Heart left ventricle (tissue), 16 donors: ENCODE measurements around the gene HAL. TPM values are rescaled to one million over a fixed set of nuclear protein-coding genes. Genes with fewer than 3 reads are reported as not detected.

Experiments
- ATAC-seq, 4 donors: fragments of 200-7000 bp; cut with Tn5 transposase; one replicate each; pipeline ENCODE4 v1.9.1; 2020 to 2022; ENCODE audit warnings: moderate library complexity in 4 of 4, mild to moderate bottlenecking in 3 of 4, moderate number of reproducible peaks in 1 of 4
- DNase-seq, 5 donors: peaks; one replicate each; pipeline ENCODE4 v3.0.0-alpha.2; 2020
- H3K27ac ChIP-seq, 12 donors: fragments of 200-600 bp; sonication (generic) in 4 of 12; one replicate each; pipeline versions ENCODE4 v1.5.0 to v1.8.0; 2016 to 2022; ENCODE audit warnings: mild to moderate bottlenecking in 2 of 12
- H3K27me3 ChIP-seq, 9 donors: fragments of 200-600 bp; sonication (generic) in 2 of 9; one replicate each; pipeline versions ENCODE4 v1.5.1 to v1.8.0; 2016 to 2022; ENCODE audit warnings: mild to moderate bottlenecking in 3 of 9
- H3K36me3 ChIP-seq, 9 donors: fragments of 200-600 bp; sonication (generic) in 2 of 9; one replicate each; pipeline versions ENCODE4 v1.5.0 to v1.8.0; 2018 to 2022; ENCODE audit warnings: mild to moderate bottlenecking in 2 of 9
- H3K4me1 ChIP-seq, 12 donors: fragments of 200-600 bp; sonication (generic) in 4 of 12; one replicate each; pipeline versions ENCODE4 v1.5.0 to v1.8.0; 2016 to 2022; ENCODE audit warnings: mild to moderate bottlenecking in 3 of 12
- H3K4me3 ChIP-seq, 12 donors: fragments of 200-600 bp; sonication (generic) in 4 of 12; one replicate each; pipeline versions ENCODE4 v1.5.0 to v1.8.0; 2017 to 2022; ENCODE audit warnings: mild to moderate bottlenecking in 9 of 12, moderate library complexity in 4 of 12
- H3K9me3 ChIP-seq, 12 donors: fragments of 200-600 bp; sonication (generic) in 4 of 12; one replicate each; pipeline versions ENCODE4 v1.5.0 to v1.8.0; 2016 to 2022; ENCODE audit warnings: mild to moderate bottlenecking in 1 of 12
- CTCF ChIP-seq, 12 donors: fragments of 200-600 bp; sonication (generic) in 4 of 12; IDR thresholded peaks; one replicate each; pipeline versions ENCODE4 v1.5.0 to v1.8.0; 2018 to 2022; ENCODE audit warnings: antibody characterized with exemption in 12 of 12, mild to moderate bottlenecking in 5 of 12
- POLR2A ChIP-seq, 2 donors: fragments of 450-650 bp; IDR thresholded peaks; one replicate each; pipeline ENCODE4 v1.6.1; 2017; ENCODE audit warnings: antibody characterized with exemption in 2 of 2, mild to moderate bottlenecking in 2 of 2, moderate library complexity in 2 of 2
- WGBS, 4 donors: extraction: QIAGEN DNeasy Blood & Tissue Kit in 2 of 4; methylation state at CpG; one replicate each; pipeline versions ENCODE4 v1.1.5 to v1.1.7; 2013 to 2018; 5-methylcytosine and 5-hydroxymethylcytosine counted together
- intact Hi-C, 10 donors: fragments of 100-400 bp; cut with DNase I; formaldehyde crosslinking; loops; one replicate each; pipeline versions ENCODE4 v1.11.1 to v1.14.2; 2022
- polyA plus RNA-seq, 2 donors: library from polyadenylated mRNA; stranded (reverse); fragments of 200-250 nt; gene quantifications; one replicate each; pipeline ENCODE4 v1.2.3, GENCODE V29; 2013
- total RNA-seq, 9 donors: library from RNA; depleted of rRNA in 2 of 9; stranded (reverse); fragments of >200 nt in 2 of 9; fragmentation: NEBNext Ultra II Directional in 3 of 9; extraction: Animal tissue kit (Norgen Biotek cat#: 25700) in 3 of 9; gene quantifications; one replicate each; pipeline versions ENCODE4 v1.1.0 to v1.2.4, GENCODE V29; 2016 to 2023
- donor health status: ischemic (EF 13 %, LVEDD 7.1; RV severe dilation, severe dysfunction).
- donor health status: healthy with polysubstance abuse.
- donor health status: DM: no; HTN: yes; CAD: no.
- donor health status: DM: no; HTN: no; CAD: no.
- donor health status: ischemic (EF 25% LVEDD 6.9; RV normal size, moderate dysfunction).
- donor health status: ischemic (EF 25% LVEDD 5.7; RV mildly dilated, moderate dysfunction).
- donor health status: healthy.
- donor health status: DM: yes; HTN: yes; CAD: no.
- donor health status: ischemic (EF 35%, LVEDD 5.7; RV mildly dilated, moderate dysfunction).
- donor health status: nonischemic (EF 11% LVEDD 7.7; RV severe dilation, severe dysfunction).
- donor health status: DM: yes; HTN: yes; CAD: no.
- donor health status: PGD.
- donor health status: ischemic (EF 29% LVEDD 5.4; RV normal size, mild dysfunction).
- donor health status: nonischemic (EF 23%, LVEDD 6.1; RV moderate dilation, normal function).

The HAL gene
- total and polyA plus RNA-seq, 11 donors = 0.04 to 0.79 (median 0.11) TPM; not detected in 5

DNA sequence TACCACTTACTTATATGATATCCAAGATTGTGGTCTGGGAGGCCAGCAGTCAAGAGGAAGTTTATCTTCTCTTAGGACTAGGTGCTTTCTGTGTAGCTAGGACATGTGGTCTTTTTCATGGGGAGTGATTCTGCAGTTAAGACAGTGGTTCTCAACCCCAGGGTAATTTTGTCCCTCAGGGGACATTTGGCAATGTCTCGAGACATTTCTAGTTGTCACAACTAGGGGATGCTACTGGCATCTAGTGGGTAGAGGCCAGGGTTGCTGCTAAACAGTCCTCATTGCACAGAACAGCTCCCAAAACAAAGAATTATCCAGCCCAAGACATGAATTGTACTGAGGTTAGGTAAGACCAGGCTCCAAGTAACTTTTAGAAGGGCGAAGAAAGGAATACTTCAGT, 33.0 kb downstream of the HAL start:
- DNase-seq (no peak), ATAC-seq (no peak)
- Histone ChIP-seq H3K36me3 (no peaks in the 10 kb centered on the region), H3K4me1 (no peaks in the 10 kb centered on the region), H3K27ac (no peak overlapping the region), H3K4me3 (no peak overlapping the region), H3K27me3 (no peaks in the 10 kb centered on the region), H3K9me3 (no peaks in the 10 kb centered on the region)
- 82 to 91% (median 85%) methylated on average over 2 of the region's 2 CpGs for WGBS, 4 donors
- intact Hi-C loops = no loop called here
- no peak for TF ChIP-seq CTCF (IDR thresholded peaks at IDR 0.05)
- no peak for TF ChIP-seq POLR2A (IDR thresholded peaks at IDR 0.05)

DNA sequence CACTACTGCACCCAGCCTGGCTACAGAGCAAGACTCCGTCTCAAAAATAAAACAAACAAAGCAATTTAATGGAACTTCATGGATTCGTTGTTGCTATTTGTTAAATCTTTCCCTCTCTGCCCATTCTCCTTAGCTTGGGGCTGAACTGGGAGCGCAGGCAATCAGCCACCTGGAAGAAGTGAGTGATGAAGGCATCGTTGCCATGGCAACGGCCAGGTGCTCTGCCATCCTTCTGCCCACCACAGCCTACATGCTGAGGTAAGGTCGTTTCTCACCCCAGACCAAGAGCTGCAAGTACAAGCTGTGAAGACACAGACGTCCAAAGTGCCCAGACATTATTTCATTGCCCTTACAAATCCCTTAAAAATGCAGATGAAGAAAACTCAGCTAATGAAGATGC, 33.9 kb downstream of the HAL start:
- H3K27me3 ChIP-seq = no peaks in the 10 kb centered on the region
- no peak for TF ChIP-seq CTCF (IDR thresholded peaks at IDR 0.05)
- TF ChIP-seq POLR2A (IDR thresholded peaks at IDR 0.05) = no peak
- DNase-seq (no peak), ATAC-seq (no peak)
- no peaks in the 10 kb centered on the region for H3K4me1 ChIP-seq
- WGBS, 4 donors = 75 to 79% (median 77%) methylated on average over 7 of the region's 7 CpGs
- no peaks in the 10 kb centered on the region for H3K9me3 ChIP-seq
- no peaks in the 10 kb centered on the region for H3K36me3 ChIP-seq
- no peak overlapping the region for H3K27ac ChIP-seq
- no peak overlapping the region for H3K4me3 ChIP-seq
- intact Hi-C loops = no loop called here

DNA sequence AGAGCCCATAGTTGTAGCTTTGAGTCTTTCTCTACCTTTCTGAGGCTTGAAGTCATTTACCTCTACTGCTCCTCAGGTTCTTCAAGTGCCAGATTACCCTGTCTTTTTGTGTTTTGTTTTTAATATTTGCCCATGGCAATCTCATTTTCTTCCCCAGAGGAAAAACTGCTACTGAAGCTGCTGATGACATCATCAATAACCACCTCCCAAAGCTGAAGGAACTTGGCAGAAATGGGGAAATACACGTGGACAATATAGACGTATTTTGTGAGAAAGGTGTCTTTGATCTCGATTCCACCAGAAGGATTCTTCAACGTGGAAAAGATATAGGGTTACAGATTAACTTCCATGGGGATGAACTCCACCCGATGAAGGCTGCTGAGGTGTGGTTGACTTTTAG, 35.9 kb downstream of the HAL start:
- Histone ChIP-seq H3K9me3 (no peaks in the 10 kb centered on the region), H3K27ac (no peak overlapping the region), H3K36me3 (no peaks in the 10 kb centered on the region), H3K4me3 (no peak overlapping the region), H3K27me3 (no peaks in the 10 kb centered on the region), H3K4me1 (no peaks in the 10 kb centered on the region)
- ATAC-seq = no peak
- WGBS, 4 donors = 62 to 75% (median 72%) methylated on average over 5 of the region's 5 CpGs
- intact Hi-C loops = no loop called here
- DNase-seq = no peak
- TF ChIP-seq CTCF (IDR thresholded peaks at IDR 0.05) (no peak), POLR2A (IDR thresholded peaks at IDR 0.05) (no peak)

DNA sequence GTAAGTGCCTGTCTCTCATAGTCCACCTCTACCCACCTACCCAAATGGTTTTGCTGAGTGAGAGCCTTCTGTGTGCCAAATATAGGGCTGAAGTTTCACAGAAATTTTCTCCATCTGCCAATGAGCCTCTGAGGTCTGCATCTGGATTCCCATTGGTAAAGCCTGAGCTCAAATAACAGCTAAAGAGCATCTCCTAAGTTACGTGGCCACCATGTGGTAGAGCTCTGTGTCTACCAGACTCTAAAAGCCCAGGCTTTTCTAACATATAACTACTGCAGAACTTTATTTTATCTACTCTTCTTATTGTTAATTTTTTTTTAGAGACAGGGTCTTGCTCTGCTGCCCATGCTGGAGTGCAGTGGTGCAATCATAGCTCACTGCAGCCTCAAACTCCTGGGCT, 37.0 kb downstream of the HAL start:
- intact Hi-C loops = no loop called here
- DNase-seq (no peak), ATAC-seq (no peak)
- Histone ChIP-seq H3K36me3 (no peaks in the 10 kb centered on the region), H3K27me3 (no peaks in the 10 kb centered on the region), H3K27ac (no peak overlapping the region), H3K4me1 (no peaks in the 10 kb centered on the region), H3K4me3 (no peak overlapping the region), H3K9me3 (no peaks in the 10 kb centered on the region)
- TF ChIP-seq POLR2A (IDR thresholded peaks at IDR 0.05) (no peak), CTCF (IDR thresholded peaks at IDR 0.05) (peak in 3 of 12 donors; percentile 15 to 23 (median 18))
- 40 to 60% (median 57%) methylated on average over 1 of the region's 1 CpG for WGBS, 4 donors
